ENCODE data around the gene LIN37.

- TF ChIP-seq CTCF (IDR thresholded peaks at IDR 0.05) (no peak), POLR2A (IDR thresholded peaks at IDR 0.05) (no peak)
These were observed 6.8 kb downstream of the LIN37 start for GRCh38 chr19:35755131-35755549.

Measured in adrenal gland (tissue), 5 donors.